Smooth muscle cell of the brain vasculature (primary cell): ENCODE results near the gene OSTF1.

Source experiments
- DNase-seq: peaks from one replicate; pipeline ENCODE4 v3.0.0-alpha.2; 2012; ENCODE audit warnings: low read depth, low spot score

Gene OSTF1

DNA sequence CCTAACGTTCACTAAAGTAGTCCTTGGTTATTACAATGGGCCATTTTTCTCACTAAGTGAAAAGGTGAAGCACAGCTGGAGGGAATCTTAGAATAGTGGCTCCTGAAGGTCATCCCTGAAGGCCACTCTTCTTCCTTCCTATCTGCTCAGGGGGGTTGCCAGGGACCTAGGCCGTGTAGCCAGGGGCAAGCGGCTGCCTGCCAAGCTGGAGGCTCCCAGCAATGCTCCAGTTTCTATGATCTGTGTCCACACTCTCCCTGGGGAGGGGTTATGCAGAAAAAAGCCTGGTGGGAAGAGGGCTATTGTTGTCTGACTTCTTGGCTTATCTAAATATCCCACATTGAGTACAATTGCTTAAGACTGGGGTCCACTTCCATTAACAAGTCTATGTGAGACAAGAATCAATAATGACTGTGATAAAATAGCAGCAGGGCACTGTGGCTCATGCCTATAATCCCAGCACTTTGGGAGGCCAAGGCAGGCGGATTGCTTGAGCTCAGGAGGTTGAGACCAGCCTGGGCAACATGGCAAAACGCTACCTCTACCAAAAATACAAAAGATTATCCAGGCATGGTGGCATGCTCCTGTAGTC, 4.1 kb upstream of the OSTF1 start:
- no peak for DNase-seq

DNA sequence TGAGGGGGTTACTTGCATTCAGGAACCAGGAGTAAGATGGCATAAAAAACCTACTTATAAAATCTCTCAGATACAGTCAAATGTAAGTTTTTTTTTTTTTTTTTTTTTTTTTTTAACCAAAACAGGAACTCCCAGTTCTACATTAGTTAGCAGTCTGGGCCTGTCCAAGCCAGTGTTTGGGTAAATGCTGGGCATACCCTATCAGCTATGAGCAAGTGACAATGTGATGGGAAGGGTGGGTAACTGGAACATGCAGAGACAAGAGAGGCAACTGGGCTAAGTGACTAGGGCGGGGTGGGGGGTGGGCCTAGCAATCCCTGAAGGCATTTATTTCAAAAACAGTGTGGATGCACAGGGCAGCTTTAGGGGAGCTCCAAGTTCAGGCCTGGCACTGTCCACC, 2.7 kb upstream of the OSTF1 start:
- DNase-seq, result no peak

DNA sequence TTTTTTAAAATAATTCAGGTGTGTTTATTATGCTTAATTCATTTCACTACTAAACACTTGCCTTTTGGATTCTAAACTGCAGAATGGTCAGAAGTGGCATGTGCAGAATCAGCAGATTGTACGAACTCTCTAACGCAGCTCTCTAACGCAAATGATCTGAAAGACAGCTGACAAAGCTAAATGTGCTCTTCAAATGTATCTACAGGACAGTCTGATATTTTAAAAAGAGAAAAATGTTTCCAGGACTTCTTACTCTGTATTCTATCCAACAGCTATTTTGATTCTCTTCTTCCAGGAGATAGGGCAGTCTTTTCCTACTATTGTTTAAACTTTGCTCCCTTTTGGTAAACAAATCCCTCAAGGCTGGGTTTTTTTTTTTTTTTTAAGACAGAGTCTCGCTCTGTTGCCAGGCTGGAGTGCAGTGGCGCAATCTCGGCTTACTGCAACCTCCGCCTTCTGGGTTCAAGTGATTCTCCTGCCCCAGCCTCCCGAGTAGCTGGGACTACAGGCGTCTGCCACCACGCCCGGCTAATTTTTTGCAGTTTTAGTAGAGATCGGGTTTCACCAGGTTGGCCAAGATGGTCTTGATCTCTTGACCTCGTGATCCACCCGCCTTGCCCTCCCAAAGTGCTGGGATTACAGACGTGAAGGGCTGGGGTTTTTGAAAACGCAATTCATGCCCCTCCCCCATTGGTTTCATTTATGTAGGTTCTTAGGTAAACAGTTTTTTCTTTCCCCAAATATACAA, 1.6 kb upstream of the OSTF1 start:
- no peak for DNase-seq

DNA sequence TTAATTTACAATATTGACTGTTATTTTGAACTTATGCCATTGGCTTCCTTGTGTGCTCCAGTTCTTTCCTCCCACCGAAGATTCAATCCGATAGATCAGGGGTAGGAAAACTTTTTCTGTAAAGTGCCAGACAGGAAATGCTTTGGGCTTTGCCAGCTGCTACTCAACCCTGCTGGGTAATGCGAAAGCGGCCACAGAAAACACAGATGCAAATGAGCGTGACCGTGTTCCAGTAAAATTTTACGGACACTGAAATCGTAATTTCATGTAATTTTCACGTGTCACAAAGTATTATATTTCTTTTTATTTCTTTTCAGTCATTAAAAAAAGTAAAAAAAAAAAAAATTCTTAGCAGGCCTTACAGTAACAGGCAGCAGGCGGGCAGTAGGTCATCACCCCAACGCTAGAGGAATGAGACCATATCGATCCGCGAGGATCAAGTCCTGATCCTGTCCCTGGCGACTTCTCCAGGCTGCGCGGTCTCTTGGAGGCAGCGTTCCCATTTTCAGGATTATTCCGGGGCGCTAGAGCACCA, 958 bp upstream of the OSTF1 start:
- no peak for DNase-seq

DNA sequence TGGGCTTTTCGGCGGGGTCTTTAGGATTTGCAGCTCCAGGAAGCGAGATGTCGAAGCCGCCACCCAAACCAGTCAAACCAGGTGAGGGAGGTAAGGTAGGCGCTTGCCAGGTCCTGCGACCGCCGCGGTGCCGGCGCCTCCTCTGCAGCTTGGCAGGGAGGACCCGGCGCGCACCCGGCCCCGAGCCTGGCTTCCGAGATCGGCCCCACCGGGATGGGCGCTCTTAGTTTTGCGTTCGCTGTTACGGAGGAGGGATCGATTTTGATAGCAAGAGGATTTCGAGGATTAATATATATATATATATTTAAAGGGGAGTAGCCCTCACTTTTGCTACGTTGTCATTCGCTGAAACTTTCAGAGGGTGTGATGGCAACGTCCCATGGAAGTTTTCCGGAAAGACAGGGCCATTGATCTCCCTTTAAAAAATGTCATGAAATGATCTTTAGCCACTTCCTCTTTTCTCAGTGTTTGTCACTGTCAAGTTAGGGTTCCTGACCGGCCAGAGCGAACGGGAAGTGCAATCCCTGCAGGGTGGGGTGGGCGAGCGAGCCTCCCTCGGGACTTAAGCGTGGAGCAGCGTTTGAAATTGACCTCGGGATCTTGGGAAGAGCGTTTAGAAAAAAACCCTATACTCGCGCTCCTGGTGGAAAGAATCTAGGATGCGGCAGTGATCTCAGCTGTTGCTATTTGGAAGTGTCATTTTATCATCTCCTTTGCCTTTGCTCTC, 495 bp downstream of the OSTF1 start:
- no peak for DNase-seq

DNA sequence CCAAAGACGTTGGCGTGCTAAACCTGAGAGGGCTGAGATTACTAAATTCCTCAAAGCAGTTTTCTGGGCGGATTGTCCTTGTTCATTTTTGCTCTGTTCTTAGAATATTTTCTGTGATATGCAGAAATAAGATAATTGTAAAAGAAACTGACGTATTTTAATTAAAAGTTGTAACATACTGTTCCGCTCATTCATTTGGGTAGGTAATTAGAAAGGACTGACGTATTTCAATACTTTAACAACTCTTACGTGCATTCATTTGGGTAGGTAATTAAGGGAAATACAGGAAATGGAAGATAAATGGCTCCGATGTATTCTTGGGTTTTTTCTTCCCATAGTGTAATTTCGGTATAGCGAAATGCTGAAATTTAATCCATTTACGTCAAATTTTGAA, 1.1 kb downstream of the OSTF1 start:
- no peak for DNase-seq

DNA sequence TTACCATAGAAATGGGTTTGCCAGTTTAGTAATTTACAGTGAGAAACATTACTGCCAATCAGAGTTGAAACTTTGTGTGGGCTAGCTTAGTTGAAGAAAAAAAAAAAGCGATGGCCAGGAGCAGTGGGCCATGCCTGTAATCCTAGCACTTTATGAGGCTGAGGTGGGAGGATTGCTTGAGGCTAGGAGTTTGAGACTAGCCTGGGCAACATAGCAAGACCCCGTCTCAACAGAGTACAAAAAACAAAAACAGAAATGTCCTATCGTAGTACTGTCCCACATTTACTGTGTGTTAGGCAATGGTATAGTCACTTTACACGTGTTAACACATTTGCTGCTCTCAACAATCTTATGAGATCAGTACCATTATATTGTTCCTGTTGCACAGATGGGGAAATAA, 2.3 kb downstream of the OSTF1 start:
- no peak for DNase-seq

DNA sequence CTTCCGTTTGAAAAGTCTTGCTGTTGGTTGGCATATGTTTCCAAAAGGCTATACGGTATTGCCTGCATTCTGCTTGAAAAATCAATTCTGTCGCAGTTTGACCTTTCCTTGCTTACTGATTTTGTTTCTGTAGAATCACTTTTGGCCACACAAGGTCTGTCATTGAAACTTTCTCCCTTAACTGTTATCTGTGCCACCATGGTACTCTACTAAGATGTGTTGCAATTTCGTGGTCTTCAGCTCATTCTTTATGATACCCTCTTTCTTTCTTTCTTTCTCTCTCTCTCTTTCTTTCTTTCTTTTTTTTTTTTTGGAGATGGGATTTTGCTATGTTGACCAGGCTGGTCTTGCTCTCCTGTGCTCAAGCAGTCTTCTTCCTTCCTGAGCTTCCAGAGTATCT, 4.5 kb downstream of the OSTF1 start:
- DNase-seq, result no peak

DNA sequence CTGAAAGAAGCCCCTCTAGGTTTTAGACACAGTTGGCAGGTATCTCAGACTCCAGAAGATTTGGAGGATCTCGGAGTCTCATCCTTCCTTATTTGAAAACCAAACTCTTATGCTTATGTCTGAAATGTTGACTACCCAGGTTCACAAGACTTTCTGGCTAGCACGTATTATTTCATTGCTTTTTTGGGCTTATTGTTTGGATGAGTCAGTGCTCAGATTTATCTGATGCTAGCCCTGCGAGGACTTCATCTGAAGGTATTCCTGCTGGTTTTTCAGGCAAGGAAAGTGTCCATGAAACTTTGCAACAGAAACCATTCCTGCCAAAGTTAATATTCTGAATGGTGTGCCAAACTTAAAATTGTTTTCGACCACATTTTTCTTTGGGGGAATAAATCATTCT, 8.5 kb downstream of the OSTF1 start:
- no peak for DNase-seq

DNA sequence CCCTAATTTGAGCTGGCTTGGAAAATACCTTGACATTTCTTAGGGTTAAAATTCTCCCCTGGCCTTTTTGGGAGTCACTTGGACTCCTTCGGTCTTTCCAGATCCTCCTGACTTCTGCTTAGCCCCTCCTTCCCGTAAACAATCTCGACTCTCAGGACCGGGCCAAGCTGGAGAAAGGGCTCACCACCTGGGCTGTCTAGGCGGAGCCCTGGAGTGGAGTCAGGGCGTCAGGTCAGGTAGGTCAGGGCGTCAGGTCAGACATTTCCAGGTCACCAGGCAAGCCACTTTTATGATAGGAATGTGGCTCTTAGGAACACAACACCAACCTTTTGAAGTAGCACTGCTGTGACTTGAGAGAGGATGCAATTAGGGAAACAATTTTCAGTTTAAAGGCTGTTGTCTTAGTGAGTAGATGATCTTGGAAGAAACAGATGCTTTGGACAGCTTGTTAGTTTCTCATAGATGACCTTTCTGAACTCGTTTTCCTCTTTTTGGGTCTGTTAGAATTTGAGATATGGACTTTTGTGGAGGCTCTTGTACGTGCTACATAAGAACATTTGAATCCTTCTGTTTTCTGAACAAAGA, 12.8 kb downstream of the OSTF1 start:
- no peak for DNase-seq

DNA sequence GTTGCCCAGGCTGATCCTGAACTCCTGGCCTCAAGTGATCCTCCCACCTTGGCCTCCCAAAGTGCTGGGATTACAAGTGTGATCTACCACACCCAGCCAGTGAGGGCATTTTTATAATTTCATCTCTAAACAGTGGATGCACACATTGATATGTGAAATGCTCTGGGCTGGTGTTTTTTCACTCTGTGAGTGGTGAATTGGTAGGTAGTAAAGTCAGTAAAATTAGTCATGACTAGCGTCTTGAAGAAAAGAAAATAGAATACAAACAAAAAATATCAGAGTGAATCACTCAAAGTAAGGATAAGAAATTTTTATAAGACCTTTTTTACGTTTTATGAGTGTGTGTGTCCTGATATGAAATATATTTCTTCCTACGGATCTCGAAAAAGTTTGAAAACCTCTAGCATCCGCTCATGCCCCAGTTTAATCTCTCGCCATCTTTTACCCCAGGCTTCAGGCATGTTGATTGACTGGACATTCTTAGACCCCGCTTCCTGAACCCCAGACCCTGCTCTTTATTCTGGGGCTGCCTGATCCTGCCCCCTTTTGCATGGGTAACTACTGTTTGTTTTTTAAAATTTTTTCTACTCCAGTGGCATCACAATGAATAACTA, 14.0 kb downstream of the OSTF1 start:
- DNase-seq, result no peak

DNA sequence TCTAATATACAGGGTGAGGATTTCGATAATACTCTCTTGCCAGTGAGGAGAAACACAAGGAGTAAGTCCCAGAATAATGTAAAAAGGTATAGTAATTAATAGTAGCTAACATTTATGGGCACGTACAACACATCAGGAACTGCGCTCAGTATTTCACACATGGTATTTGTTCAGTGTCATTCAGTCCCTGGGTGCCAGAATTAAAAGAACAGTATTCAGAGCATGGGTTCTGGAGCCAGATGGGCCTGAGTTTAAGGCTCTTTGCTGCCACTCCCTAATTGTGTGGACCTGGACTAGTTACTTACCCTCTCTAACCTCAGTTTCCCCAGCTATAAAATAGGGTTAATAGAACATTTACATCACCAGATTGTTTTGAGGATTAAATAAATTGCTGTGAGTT, 16.3 kb downstream of the OSTF1 start:
- DNase-seq, result no peak

DNA sequence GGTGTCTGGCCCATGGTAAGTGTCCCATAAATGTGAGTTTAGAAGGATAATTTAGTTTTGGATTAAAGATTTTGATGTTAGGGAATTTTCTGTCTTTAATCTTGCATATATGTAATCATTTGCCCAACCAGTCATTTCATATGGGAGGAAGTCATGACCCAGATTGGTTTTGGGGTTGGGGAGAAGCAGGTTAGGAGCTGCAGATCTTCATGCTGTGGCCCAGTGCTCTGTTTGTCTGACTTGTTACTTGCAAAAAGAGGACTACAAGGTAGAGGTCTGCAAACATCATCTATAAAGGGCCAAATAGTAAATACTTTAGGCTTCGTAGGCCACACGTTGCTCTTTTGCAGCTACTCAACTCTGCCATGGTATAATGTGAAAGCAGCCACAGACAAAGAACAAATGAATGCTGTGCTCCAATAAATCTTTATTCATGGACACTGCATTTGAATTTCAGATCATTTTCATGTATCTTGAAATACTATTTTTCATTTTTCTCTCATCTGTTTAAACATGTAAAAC, 16.8 kb downstream of the OSTF1 start:
- DNase-seq, result no peak

DNA sequence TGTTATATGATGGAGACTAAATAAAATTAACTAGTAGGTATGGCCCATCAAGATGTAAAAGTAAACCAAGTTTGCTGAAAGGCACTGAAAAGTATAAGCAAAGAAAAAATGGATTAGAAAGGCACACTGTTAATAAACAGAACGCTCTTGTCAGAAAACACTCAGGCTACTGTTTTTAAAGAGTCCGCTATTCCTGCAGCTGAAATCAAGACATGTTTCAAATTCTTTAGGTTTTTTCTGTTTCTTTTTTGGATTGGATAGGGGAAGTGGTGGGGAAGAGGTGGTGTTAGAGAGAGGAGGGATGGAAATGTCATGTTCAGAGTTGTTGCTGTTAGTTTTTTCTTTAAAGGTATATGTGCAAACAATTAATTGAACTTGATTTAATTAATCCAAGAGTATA, 17.5 kb downstream of the OSTF1 start:
- no peak for DNase-seq

DNA sequence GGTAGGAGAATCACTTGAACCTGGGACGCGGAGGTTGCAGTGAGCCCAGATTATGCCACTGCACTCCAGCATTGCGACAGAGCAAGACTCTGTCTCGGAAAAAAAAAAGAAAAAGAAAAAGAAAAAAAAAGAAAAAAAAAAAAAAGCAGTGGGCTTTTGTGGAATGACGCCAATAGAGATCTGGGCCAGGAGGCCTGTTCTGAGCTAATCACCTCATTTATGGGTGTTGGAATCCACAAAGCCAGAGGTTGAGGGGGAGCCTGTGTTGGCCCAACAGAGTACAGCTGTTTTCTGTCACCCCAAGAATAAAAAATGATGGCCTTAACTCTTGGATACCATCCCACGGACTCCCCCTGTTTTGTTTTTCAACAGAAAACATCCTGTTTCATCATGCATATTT, 18.5 kb downstream of the OSTF1 start:
- no peak for DNase-seq

DNA sequence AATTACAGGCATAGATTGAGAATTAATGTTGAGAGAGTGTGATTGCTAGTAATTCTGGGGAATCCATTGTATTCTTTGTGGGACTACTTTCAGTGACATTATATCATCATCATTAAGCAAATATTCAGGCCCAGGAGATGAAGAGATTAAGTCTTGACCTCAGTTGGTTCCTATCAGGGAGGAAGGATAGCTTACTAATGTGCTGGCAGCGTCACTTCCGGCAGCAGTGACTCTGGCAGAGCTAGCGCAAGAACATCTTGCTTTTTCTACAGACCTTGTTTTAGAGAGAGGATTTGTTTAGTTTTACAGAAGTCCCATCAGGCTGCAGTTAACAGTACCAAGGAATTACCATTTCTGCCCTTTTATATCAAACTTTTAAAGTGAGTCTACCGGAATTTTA, 20.3 kb downstream of the OSTF1 start:
- no peak for DNase-seq

DNA sequence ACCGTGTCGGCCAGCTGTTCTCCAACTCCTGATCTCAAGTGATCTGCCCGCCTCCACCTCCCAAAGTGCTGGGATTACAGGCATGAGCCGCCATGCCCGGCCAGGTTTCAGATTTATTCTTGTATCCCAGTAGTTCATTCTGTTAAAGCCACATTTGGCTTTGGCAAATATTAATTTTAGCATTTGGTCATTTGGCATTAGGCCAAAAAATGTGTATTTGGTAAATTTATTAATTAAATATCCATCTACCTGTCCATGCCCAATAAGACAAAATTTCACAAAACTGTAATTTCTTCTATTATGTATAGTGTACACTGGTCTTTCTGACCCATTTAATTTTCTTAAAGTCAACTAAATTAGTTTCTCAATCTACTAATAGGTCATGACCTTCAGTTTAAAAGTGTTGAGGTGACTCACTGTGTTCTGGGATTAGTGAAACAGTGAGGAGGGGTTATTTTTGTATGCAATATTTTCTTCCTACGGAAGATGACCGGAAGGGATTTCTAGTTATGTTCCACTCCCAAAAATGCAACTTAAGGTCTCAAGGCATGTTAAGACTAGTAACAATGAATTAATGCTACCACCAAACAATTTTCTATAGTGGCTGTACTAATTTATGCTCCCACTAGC, 21.0 kb downstream of the OSTF1 start:
- DNase-seq, result no peak

DNA sequence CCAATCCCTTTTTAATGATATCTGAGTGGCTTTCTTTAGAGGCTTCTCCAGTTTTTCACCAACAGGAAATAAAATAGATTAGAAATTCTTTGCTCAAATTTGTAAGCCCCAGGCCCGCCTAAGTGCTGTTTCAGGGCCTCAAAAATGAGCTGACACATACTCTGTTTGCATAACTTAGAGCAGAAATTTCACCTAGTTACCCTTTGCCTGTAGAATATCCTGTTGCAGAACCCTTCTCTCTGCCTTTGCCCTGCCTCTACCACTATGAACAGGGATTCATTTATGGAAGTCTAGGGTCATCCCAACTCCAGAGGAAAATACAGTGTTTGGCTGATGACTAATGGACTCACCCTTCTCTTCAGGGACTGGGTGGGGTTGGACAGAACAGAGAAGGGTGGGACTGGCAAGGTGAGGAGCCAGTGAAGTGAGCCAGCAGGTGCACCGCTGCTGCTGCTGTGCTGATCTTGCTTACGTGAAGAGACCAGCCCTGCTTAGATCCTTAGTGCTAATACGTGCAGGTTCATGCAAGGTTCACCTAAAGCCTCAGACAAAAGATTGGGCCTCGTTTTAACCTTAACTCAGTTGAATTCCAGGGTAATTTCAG, 22.8 kb downstream of the OSTF1 start:
- no peak for DNase-seq

DNA sequence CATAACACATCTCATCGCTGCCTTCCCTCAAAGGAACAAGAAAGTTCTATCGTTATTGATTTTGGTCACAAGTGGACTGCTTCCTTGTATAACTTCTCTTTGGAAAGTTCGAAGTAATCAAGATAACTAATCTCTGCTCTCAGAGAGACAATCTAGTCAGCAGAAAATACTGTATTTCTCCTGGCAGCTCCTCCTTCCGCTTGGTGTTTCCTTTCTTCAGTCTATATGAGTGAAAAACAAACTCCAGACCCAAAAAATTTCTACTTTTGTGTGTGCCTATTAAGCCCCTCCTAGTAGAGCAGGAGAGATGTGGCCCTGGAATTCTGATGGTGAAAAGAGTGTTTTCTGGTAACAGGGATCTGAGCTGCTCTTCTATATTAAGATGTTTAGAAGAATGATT, 24.5 kb downstream of the OSTF1 start:
- DNase-seq, result no peak

DNA sequence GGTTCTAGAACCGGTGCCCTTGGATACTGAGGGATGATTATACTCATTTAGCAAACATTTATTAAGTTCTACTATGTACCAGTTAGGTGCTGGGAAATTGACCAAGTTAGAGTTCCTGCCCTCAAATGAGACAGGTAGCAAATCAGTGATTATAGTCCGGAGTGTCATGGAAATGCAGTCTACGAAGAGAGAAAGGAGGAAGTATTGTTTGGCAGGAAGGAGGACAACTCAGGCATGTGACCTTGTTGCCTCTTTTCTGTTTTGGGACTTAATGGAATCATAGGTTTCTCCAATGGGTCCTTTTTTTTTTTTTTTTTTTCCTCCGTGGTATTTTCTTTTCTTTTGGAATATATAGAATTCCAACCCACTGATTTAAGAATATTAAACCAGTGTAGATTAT, 28.0 kb downstream of the OSTF1 start:
- DNase-seq, result no peak

DNA sequence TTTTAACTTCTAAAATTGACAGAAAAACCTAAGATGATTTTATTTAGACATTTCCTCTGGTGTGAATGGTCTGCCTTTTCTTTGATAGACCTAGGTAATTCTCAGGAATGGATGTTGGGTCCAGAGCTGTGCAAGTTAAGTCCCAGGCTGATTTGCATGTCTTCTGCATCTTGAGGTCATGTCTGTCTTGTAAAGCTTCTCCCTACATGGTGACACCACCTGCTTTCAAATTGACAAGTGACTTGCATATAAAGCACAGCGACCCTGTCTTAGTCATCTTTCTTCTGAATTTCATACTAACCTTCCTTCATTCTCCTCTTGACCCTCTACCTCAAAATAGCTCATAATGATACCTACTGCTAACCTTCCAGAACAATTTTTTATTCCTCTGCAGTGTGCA, 29.2 kb downstream of the OSTF1 start:
- no peak for DNase-seq
